OCI-LY1 (cell line): Measurements from ENCODE around the gene TARS3.

Experiments
- H2AFZ ChIP-seq: fragments of 200-600 bp; sonication (generic), shearing (Covaris generic); 2 replicates; pipeline ENCODE4 v1.6.0; 2014; ENCODE audit warnings: antibody characterized with exemption, mild to moderate bottlenecking, low read length
- H3F3A ChIP-seq: fragments of 200-600 bp; sonication (generic), shearing (Covaris generic); 2 replicates; pipeline ENCODE4 v1.6.0; 2014; ENCODE audit warnings: mild to moderate bottlenecking, antibody characterized with exemption, low read length, moderate library complexity; ENCODE audit not compliant: insufficient read depth
- H3K27ac ChIP-seq: fragments of 200-600 bp; sonication (generic); 2 replicates; pipeline ENCODE4 v1.5.1; 2014; ENCODE audit warnings: low read length, mixed run types, mild to moderate bottlenecking, low read depth; ENCODE audit not compliant: poor library complexity, severe bottlenecking
- H3K27me3 ChIP-seq: fragments of 200-600 bp; sonication (generic); 2 replicates; pipeline ENCODE4 v1.6.0; 2014; ENCODE audit warnings: antibody characterized with exemption, mild to moderate bottlenecking, low read length, moderate library complexity; ENCODE audit not compliant: insufficient read depth
- H3K36me3 ChIP-seq: fragments of 200-600 bp; sonication (generic); 2 replicates; pipeline ENCODE4 v1.6.1; 2014; ENCODE audit warnings: mild to moderate bottlenecking, antibody characterized with exemption, low read length, moderate library complexity, mixed read lengths; ENCODE audit not compliant: insufficient read depth
- H3K4me1 ChIP-seq: fragments of 200-600 bp; sonication (generic); 2 replicates; pipeline ENCODE4 v1.5.1; 2014; ENCODE audit warnings: mild to moderate bottlenecking, low read length, moderate library complexity; ENCODE audit not compliant: insufficient read depth, severe bottlenecking
- H3K4me2 ChIP-seq: fragments of 200-600 bp; sonication (generic), shearing (Covaris generic); 2 replicates; pipeline ENCODE4 v1.6.1; 2014; ENCODE audit warnings: low read length
- H3K4me3 ChIP-seq: fragments of 200-600 bp; sonication (generic); 2 replicates; pipeline ENCODE4 v1.5.1; 2014; ENCODE audit warnings: low read length, low read depth, mild to moderate bottlenecking, mixed read lengths; ENCODE audit not compliant: poor library complexity, severe bottlenecking
- H3K79me2 ChIP-seq: fragments of 200-600 bp; shearing (Covaris generic); 2 replicates; pipeline ENCODE4 v1.6.1; 2016; ENCODE audit warnings: mixed run types, low read length, mixed read lengths; ENCODE audit not compliant: insufficient read depth
- H3K9ac ChIP-seq: fragments of 200-600 bp; sonication (generic), shearing (Covaris generic); 2 replicates; pipeline ENCODE4 v1.6.1; 2014; ENCODE audit warnings: mild to moderate bottlenecking, low read length, mixed read lengths
- H3K9me2 ChIP-seq: fragments of 200-600 bp; sonication (generic), shearing (Covaris generic); 2 replicates; pipeline ENCODE4 v1.6.1; 2014; ENCODE audit warnings: low read depth, mild to moderate bottlenecking, low read length, mixed read lengths
- H3K9me3 ChIP-seq: fragments of 200-600 bp; shearing (Covaris generic); 2 replicates; pipeline ENCODE4 v1.6.1; 2014; ENCODE audit warnings: low read length, mixed read lengths
- H4K20me1 ChIP-seq: fragments of 200-600 bp; sonication (generic), shearing (Covaris generic); 2 replicates; pipeline ENCODE4 v1.6.0; 2016; ENCODE audit warnings: mild to moderate bottlenecking, low read length; ENCODE audit not compliant: insufficient read depth
- CTCF ChIP-seq: fragments of 200-600 bp; sonication (generic), shearing (Covaris generic); IDR thresholded peaks from 2 replicates; pipeline ENCODE4 v1.5.1; 2017; ENCODE audit warnings: mild to moderate bottlenecking, antibody characterized with exemption, low read length, moderate library complexity, mixed read lengths
- EZH2 ChIP-seq: fragments of 200-600 bp; sonication (generic), shearing (Covaris generic); IDR thresholded peaks from 2 replicates; pipeline ENCODE4 v1.8.0; 2017; ENCODE audit warnings: borderline replicate concordance, mixed run types, mild to moderate bottlenecking, antibody characterized with exemption, low read length, moderate library complexity, mixed read lengths

TARS3 gene

GRCh38 chr15:101608201-101608600 lies 116.1 kb downstream of the TARS3 start:
- Histone ChIP-seq H3K27me3 (0 out of 2 replicates have a peak, but pooled peaks cover under 1% of the 10 kb centered on the region), H3K4me3 (no peak overlapping the region), H4K20me1 (no peaks in the 10 kb centered on the region), H3F3A (no peaks in the 10 kb centered on the region), H3K36me3 (no peaks in the 10 kb centered on the region), H3K27ac (no peak overlapping the region), H3K4me1 (no peaks in the 10 kb centered on the region), H3K9ac (no peak overlapping the region), H3K9me3 (no peaks in the 10 kb centered on the region), H3K4me2 (no peak overlapping the region), H2AFZ (no peak overlapping the region), H3K9me2 (no peaks in the 10 kb centered on the region), H3K79me2 (no peaks in the 10 kb centered on the region)
- TF ChIP-seq CTCF (no peak), EZH2 (no peak)

- Histone ChIP-seq H3K9me2 (no peaks in the 10 kb centered on the region), H3K27me3 (peaks cover 8% of the 10 kb centered on the region; the same call in 1 of the 2 replicates)
Measured at GRCh38 chr15:101607108-101607507, 117.2 kb downstream of the TARS3 start.

GRCh38 chr15:101604124-101604874 lies 120.0 kb downstream of the TARS3 start:
- no peaks in the 10 kb centered on the region for H4K20me1 ChIP-seq
- TF ChIP-seq CTCF, result no peak
- no peak for TF ChIP-seq EZH2
- no peak overlapping the region for H2AFZ ChIP-seq
- no peak overlapping the region for H3K9ac ChIP-seq
- H3K36me3 ChIP-seq, result no peaks in the 10 kb centered on the region
- no peaks in the 10 kb centered on the region for H3F3A ChIP-seq
- no peak overlapping the region for H3K4me3 ChIP-seq
- H3K4me1 ChIP-seq, result no peaks in the 10 kb centered on the region
- H3K9me3 ChIP-seq, result no peaks in the 10 kb centered on the region
- H3K27ac ChIP-seq, result no peak overlapping the region
- H3K79me2 ChIP-seq, result no peaks in the 10 kb centered on the region
- H3K27me3 ChIP-seq, result peaks cover 8% of the 10 kb centered on the region; the same call in 1 of the 2 replicates
- H3K9me2 ChIP-seq, result no peaks in the 10 kb centered on the region
- no peak overlapping the region for H3K4me2 ChIP-seq

More at GRCh38 chr15:101607108-101607507, 117.2 kb downstream of the TARS3 start:
- Histone ChIP-seq H3K9ac (no peak overlapping the region), H3K27ac (no peak overlapping the region), H3F3A (no peaks in the 10 kb centered on the region), H3K4me3 (no peak overlapping the region), H3K9me3 (no peaks in the 10 kb centered on the region), H4K20me1 (no peaks in the 10 kb centered on the region), H2AFZ (no peak overlapping the region), H3K4me1 (no peaks in the 10 kb centered on the region), H3K36me3 (no peaks in the 10 kb centered on the region), H3K4me2 (no peak overlapping the region), H3K79me2 (no peaks in the 10 kb centered on the region)
- TF ChIP-seq EZH2 (no peak), CTCF (no peak)
